Hippocampal formation (tissue), 2 donors: ENCODE measurements around the gene MYO1G.

Experiments
- DNase-seq, 2 donors: peaks; one replicate each; lab custom pipeline; 2025; lab: John Stamatoyannopoulos, UW

The MYO1G gene

DNA sequence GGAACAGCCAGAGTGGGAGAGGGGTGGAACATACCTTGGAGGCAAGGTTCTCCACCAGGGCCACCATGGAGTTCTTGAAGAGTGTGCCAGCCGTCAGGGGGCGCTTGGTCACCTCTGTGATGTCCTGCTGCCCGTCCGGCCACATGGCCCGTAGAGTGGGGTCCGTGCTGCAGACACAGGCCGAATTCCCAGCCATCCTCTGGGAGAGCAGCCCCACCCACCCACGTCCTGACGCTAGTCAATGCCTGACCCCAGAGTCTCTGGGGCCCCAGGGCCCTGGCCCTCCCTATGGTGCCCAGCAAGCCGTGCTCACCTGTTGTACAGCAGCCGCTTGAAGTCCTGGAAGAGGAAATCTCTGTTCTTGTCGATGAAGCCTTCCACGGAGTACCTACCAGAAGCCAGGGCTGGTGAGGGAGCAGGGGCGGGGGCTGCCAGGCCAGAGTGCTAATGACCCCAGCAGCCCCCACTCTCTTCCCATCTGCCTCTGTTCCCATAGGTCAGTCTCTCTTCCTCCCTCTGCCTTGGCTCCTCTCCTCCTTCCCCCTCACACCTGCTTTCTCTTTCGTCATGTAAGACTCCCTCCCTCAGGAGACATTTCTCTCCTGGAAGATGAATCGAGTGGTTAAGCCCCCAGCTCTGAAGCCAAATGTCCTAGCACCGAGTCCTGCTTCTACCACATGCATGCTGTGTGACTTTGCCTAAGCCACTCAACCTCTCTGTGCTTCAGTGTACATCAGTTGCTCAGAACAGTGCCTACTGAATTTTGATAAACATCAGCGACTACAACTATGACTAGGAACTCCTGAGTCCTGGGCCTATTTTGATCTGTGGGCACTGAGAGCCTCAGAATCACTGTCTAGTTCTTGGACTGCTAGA lies 11.0 kb downstream of the MYO1G start:
- DNase-seq = no peak

GRCh38 chr7:44966731-44967538 lies 11.9 kb downstream of the MYO1G start:
- no peak for DNase-seq

GRCh38 chr7:44965937-44966730 lies 12.7 kb downstream of the MYO1G start:
- DNase-seq = no peak

DNA sequence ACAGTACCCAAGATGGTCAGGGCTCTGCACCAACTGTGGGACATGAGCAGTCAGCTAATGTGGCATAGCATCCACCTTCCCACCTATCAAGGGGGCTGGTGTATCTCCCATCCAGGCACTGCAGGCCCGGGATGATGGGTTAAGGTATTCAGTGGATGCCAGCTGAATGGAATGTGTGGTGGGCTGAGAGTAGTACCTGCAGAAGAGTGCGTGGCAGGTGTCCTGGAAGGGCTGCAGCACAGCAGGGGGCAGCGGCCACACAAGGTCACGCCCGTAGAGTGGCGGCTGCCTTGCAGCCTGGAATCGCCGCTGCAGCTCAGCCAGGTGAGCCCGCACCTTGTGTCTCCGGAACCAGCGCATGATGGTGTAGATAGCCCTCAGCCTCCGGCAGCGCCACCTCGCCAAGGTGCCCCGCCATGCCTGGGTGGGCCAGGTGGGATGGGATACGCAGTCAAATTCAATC lies 13.3 kb downstream of the MYO1G start:
- no peak for DNase-seq

- no peak for DNase-seq
Measured at GRCh38 chr7:44964831-44965440, 13.9 kb downstream of the MYO1G start.

- DNase-seq = no peak
Measured at GRCh38 chr7:44964384-44964830, 14.4 kb downstream of the MYO1G start.

GRCh38 chr7:44963364-44964290 lies 15.2 kb downstream of the MYO1G start:
- DNase-seq = no peak

- no peak for DNase-seq
Measured at GRCh38 chr7:44962483-44963251, 16.1 kb downstream of the MYO1G start.

DNA sequence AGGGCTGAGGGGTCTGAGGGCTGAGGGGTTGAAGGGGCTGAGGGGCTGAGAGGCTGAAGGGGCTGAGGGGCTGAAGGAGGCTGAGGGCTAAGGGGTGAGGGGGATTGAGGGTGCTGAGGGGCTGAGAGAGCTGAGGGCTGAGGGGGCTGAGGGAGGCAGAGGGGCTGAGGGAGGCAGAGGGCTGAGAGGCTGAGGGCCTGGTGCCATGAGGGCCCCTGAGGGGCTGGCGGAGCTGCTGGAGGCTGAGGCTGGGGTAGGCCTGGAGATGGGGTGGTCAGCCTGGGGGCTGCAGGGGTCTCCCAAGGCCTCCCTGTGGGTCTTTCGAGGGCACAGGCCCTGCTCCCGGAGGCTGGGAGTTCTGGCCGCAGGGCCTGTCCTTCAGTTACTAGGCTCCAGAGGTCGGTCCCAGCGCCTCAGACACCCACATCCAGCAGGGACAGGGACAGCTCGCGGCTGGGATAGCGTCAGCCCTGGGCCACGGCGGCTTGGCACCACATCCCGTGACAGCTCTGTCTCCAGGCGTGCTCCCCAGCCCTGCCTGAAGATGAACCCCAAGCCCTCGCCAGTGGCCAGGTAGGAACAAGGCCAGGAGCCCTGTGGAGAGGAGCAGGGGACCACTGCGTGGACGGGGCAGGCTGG lies 16.9 kb downstream of the MYO1G start:
- DNase-seq = no peak

- DNase-seq = no peak
Measured at GRCh38 chr7:44960011-44960580, 18.7 kb downstream of the MYO1G start.

- no peak for DNase-seq
Measured at GRCh38 chr7:44959433-44959951, 19.3 kb downstream of the MYO1G start.

GRCh38 chr7:44958645-44959344 lies 20.0 kb downstream of the MYO1G start:
- no peak for DNase-seq

DNA sequence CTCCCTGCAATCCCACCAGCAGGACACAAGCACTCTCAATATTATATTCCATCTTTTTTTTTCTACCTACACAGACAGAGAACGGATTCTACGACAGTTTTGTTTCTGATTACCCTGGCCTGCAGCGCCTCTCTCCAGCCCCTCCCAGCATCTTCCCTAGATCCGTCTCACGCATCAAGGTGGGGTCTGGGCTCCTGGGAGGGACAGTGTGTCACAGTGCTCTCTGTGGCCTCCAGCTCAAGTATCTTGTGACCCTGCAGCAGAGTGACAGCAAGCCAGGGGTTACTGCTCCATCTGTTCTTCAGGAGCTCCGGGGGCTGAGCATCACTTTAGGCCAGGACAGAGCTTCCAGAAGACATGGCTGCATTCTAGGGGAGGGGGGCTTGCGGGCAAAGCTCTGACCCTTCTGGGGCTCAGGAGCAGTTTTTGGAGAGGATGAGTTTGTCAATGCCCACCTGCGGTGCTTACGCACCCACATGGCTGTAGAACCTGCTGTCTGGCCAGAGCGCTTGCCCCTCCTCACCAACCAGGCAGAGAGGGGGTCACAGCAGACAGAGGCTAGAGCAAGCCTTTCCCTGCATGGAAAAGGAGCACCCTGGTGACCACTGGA lies 22.6 kb downstream of the MYO1G start:
- no peak for DNase-seq

DNA sequence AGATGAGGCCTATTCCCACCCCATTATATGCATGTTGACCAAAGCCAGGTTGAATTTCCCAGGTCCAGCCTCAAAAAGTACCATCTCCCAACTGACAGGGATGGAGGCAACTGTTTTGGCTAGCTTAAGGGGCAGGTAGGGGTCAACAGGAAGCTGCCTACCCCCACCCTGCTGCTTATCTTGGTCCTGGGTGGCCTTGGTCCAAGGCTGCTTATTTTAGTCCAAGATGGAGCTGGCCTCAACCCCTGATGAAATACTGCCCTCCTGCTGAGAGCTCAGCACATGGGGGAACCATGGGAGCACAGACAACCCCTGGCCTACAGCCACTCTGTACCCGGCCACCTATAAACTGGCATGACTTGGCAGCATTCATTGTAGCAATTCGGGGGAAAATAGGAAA lies 23.1 kb downstream of the MYO1G start:
- no peak for DNase-seq

DNA sequence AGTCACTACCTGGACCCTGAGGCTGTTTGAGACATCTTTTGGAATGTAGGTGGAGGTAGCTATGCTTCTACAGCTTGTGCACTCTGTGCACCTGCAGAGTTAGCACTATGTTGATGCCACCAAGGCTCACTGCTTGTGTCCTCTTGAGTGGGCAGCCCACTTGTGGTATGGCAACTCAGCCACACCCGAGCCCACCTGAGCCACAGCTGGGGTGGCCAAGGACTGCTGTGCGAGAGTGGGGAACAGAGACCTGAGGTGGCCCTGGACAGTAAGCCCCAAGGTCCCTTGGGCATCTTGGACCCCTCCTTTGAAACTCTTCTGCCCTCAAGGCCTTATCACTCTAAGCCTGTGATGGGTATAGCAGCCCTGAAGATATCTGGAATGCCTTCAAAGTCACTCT lies 25.7 kb downstream of the MYO1G start:
- DNase-seq = no peak

- no peak for DNase-seq
Measured at GRCh38 chr7:44949303-44949702, 29.5 kb downstream of the MYO1G start.

DNA sequence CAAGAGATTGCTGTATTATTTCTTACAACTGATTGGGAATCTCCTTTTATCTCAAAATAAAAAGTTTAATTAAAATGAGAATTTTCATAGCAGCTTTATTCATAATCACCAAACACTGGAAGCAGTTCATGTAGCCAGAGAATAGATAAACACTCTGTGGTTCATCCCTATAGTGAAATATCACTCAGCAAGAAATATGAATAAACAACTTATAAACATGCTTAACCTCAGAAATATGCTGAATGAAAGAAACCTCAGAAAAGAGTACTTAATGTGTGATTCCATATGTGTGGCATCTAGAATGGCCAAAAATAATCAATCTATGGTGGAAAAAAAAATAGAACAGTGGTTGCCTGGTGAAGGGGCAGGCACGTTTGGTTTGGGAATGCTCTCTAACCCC lies 33.3 kb downstream of the MYO1G start:
- no peak for DNase-seq

DNA sequence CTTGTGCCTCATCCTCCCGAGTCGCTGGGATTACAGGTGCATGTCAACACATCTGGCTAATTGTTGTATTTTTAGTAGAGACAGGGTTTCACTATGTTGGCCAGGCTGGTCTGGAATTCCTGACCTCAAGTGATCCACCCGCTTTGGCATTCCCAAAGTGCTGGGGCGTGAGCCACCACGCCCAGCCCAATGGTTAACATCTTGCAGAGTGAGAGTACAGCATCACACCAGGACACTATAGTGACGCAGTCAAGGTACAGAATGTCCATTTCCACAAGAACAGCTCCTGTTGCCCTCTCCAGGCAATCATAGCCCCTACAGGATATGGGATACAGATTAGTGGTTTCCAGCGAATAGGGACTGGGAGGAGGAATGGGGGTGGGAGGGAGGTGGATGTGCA lies 34.0 kb downstream of the MYO1G start:
- no peak for DNase-seq
